OCI-LY7 (cell line): ENCODE results near the gene TTC28. TPM values are rescaled to one million over a fixed set of nuclear protein-coding genes. Genes with fewer than 3 reads are reported as not detected.
A peak's percentile ranks its signal among the peaks of the same experiment; 100 is the strongest.

ENCODE experiments used
- BruUV-seq: library from RNA; stranded (reverse); fragments of 400-500 nt; replicated peaks from 2 replicates; lab custom pipeline; 2021; lab: Mats Ljungman, UMichigan
- CTCF ChIA-PET: fragments of 300-600 bp; sonication (Branson Sonifier 250); formaldehyde crosslinking; loops from one replicate; lab custom pipeline; 2022; ENCODE audit warnings: antibody characterized with exemption; ENCODE audit not compliant: unreplicated experiment; lab: Charles Lee
- POLR2A ChIA-PET: fragments of 300-600 bp; sonication (Branson Sonifier 250); formaldehyde crosslinking; loops from one replicate; lab custom pipeline; 2022; ENCODE audit warnings: antibody characterized with exemption; lab: Charles Lee
- DNase-seq: peaks from one replicate; pipeline ENCODE4 v3.0.0-alpha.2; 2015; ENCODE audit warnings: low spot score
- H2AFZ ChIP-seq: fragments of 200-600 bp; sonication (generic), shearing (Covaris generic); 2 replicates; pipeline ENCODE4 v1.6.1; 2014; ENCODE audit warnings: mild to moderate bottlenecking, antibody characterized with exemption, low read length, moderate library complexity
- H3K27ac ChIP-seq: fragments of 200-600 bp; sonication (generic); 2 replicates; pipeline ENCODE4 v1.5.1; 2014; ENCODE audit warnings: mixed run types, low read depth, mild to moderate bottlenecking, moderate library complexity, low read length, inconsistent platforms; ENCODE audit not compliant: poor library complexity, severe bottlenecking
- H3K36me3 ChIP-seq: fragments of 200-600 bp; sonication (generic); 2 replicates; pipeline ENCODE4 v1.6.1; 2014; ENCODE audit warnings: mild to moderate bottlenecking, antibody characterized with exemption, low read length, moderate library complexity, mixed read lengths; ENCODE audit not compliant: insufficient read depth
- H3K4me1 ChIP-seq: fragments of 200-600 bp; sonication (generic); 2 replicates; pipeline ENCODE4 v1.5.1; 2014; ENCODE audit warnings: mild to moderate bottlenecking, low read length; ENCODE audit not compliant: insufficient read depth, poor library complexity, severe bottlenecking
- H3K4me2 ChIP-seq: fragments of 200-600 bp; sonication (generic); 2 replicates; pipeline ENCODE4 v1.6.1; 2014; ENCODE audit warnings: mild to moderate bottlenecking, low read length
- H3K4me3 ChIP-seq: fragments of 200-600 bp; sonication (generic); 2 replicates; pipeline ENCODE4 v1.5.1; 2014; ENCODE audit warnings: mild to moderate bottlenecking, low read depth, low read length; ENCODE audit not compliant: poor library complexity, severe bottlenecking
- H3K79me2 ChIP-seq: fragments of 200-600 bp; sonication (generic); 2 replicates; pipeline ENCODE4 v1.6.1; 2016; ENCODE audit warnings: low read depth, mild to moderate bottlenecking, low read length, moderate library complexity, mixed read lengths; ENCODE audit not compliant: insufficient read depth
- H3K9me2 ChIP-seq: fragments of 200-600 bp; sonication (generic); 2 replicates; pipeline ENCODE4 v1.6.1; 2016; ENCODE audit warnings: mild to moderate bottlenecking, low read length, mixed read lengths; ENCODE audit not compliant: insufficient read depth
- H3K9me3 ChIP-seq: fragments of 200-600 bp; sonication (generic); 2 replicates; pipeline ENCODE4 v1.6.1; 2014; ENCODE audit warnings: mild to moderate bottlenecking, mixed run types, low read length, mixed read lengths
- H4K20me1 ChIP-seq: fragments of 200-600 bp; sonication (generic); 2 replicates; pipeline ENCODE4 v1.6.1; 2014; ENCODE audit warnings: mild to moderate bottlenecking, antibody characterized with exemption, low read length, moderate library complexity, mixed read lengths; ENCODE audit not compliant: insufficient read depth
- EZH2phosphoT487 ChIP-seq: fragments of 200-600 bp; sonication (generic); IDR thresholded peaks from 2 replicates; pipeline ENCODE4 v1.6.1; 2018; ENCODE audit warnings: low read depth, borderline replicate concordance, mild to moderate bottlenecking, mixed run types, antibody characterized with exemption, low read length, moderate library complexity, mixed read lengths
- intact Hi-C: fragments of 100-400 bp; cut with micrococcal nuclease; formaldehyde crosslinking; loops from one replicate; pipeline ENCODE4 v1.10.0; 2022; ENCODE audit not compliant: unreplicated experiment
- total RNA-seq, 2 experiments: library from RNA; depleted of rRNA in 1 of 2; stranded (reverse); fragments of >200 nt in 1 of 2; shearing (Covaris generic) in 1 of 2; gene quantifications; 2 replicates each; pipeline ENCODE4 v1.2.3, GENCODE V29; 2014 to 2022
- TF ChIP-seq, protein P1 (sequence below): fragments of 200-600 bp; sonication (generic); conservative IDR thresholded peaks from 2 replicates; pipeline ENCODE4 v1.5.1; 2014; ENCODE audit warnings: mild to moderate bottlenecking, antibody characterized with exemption, low read length, moderate library complexity, mixed read lengths

Gene TTC28
- total RNA-seq, 2 experiments from 2014 or later, result under 0.01 to 0.55 TPM

DNA sequence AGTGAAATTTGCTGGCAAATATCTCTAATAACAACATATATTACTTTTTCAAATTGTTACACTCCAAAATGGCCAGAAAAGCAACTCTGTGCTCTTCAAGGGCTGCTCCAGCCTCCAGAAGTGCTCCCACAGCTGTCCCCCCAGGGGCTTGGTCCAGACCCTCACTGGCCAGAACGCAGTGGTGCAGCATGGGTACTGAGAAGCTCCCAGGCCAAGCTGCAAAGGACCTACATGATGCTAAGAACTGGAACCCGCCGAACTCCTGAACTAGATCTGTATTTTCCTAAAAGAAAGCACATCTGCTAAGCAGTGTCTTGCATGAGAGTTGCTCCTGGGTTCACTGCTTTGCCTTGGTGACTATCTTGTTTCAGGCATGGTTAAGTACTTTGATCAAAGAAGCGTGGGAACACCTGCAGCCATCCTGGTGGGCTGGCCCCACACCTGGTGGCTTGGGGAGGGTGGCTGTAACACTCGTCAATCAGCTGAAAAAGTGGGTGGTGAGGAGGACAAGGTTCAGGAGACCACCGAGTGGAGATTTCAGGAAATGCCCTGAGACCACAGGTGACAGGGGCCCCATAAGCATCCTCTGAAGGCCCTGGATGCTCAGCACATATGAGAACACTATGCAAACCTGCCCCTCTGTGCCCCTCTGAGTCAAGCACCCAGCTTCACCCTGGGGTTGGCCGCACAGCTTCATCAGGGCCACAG, 687.9 kb downstream of the TTC28 start:
- Histone ChIP-seq H3K4me2 (peak overlapping the region; percentile 84), H3K79me2 (no peaks in the 10 kb centered on the region), H2AFZ (peak overlapping the region; percentile 51; the same call in 1 of the 2 replicates), H3K9me3 (no peaks in the 10 kb centered on the region), H3K4me1 (peaks cover 85% of the 10 kb centered on the region), H4K20me1 (no peaks in the 10 kb centered on the region), H3K36me3 (no peaks in the 10 kb centered on the region), H3K9me2 (no peaks in the 10 kb centered on the region), H3K4me3 (peak overlapping the region; percentile 53), H3K27ac (peak overlapping the region; percentile 96)
- intact Hi-C loops, result loop anchor here (1.0 to 2.0 kb wide), 2 partner anchors 72 to 801 kb away; partner anchors contain the start of gene PITPNB
- no peak for TF ChIP-seq EZH2phosphoT487
- TF ChIP-seq, protein P1, sequence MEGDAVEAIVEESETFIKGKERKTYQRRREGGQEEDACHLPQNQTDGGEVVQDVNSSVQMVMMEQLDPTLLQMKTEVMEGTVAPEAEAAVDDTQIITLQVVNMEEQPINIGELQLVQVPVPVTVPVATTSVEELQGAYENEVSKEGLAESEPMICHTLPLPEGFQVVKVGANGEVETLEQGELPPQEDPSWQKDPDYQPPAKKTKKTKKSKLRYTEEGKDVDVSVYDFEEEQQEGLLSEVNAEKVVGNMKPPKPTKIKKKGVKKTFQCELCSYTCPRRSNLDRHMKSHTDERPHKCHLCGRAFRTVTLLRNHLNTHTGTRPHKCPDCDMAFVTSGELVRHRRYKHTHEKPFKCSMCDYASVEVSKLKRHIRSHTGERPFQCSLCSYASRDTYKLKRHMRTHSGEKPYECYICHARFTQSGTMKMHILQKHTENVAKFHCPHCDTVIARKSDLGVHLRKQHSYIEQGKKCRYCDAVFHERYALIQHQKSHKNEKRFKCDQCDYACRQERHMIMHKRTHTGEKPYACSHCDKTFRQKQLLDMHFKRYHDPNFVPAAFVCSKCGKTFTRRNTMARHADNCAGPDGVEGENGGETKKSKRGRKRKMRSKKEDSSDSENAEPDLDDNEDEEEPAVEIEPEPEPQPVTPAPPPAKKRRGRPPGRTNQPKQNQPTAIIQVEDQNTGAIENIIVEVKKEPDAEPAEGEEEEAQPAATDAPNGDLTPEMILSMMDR, result 0 out of 2 replicates have a peak, but pooled peaks have one; percentile 14
- no TSS peak for BruUV-seq
- ChIA-PET POLR2A (interaction anchor here (0.8 to 2.0 kb wide), 4 partner anchors 9 to 98 kb away, joined by 3 to 12 read pairs (median 6); partner anchors contain the start of gene PITPNB), CTCF (interaction anchor here (0.6 to 2.0 kb wide), 3 partner anchors 72 to 826 kb away, joined by 3 to 10 read pairs (median 4); partner anchors contain the start of gene PITPNB)
- peak; percentile 97 for DNase-seq

DNA sequence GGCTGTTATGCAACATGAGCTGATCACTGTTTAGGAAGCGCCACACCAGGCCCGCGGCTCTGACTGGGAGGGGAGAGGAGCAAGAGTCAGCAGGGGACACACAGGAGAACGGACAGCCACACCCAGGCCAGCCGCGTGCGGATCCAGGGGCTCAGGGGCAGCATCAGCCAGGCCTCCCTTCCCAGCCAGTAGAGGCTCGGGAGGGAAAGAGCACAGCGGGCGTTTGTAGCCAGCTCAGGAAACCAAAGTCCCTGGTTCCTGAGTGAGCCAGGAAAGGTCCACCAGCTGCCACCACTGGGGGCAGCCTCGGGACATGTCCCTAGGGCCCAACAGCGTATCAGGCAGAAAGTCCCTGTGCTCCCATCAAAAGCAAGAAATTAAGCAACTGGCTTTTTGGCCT, 688.8 kb downstream of the TTC28 start:
- Histone ChIP-seq H4K20me1 (no peaks in the 10 kb centered on the region), H2AFZ (peak overlapping the region; percentile 51; the same call in 1 of the 2 replicates), H3K79me2 (no peaks in the 10 kb centered on the region), H3K4me1 (peaks cover 88% of the 10 kb centered on the region), H3K9me2 (no peaks in the 10 kb centered on the region), H3K4me2 (peak overlapping the region; percentile 84), H3K36me3 (no peaks in the 10 kb centered on the region), H3K27ac (peak overlapping the region; percentile 96), H3K4me3 (peak overlapping the region; percentile 47), H3K9me3 (no peaks in the 10 kb centered on the region)
- TF ChIP-seq, protein P1, result peak; percentile 77
- TF ChIP-seq EZH2phosphoT487, result no peak
- ChIA-PET POLR2A (interaction anchor here (1.1 to 2.0 kb wide), 3 partner anchors 10 to 71 kb away, joined by 3 to 12 read pairs (median 7); partner anchors contain the start of gene PITPNB), CTCF (interaction anchor here (0.6 to 2.0 kb wide), 3 partner anchors 71 to 827 kb away, joined by 3 to 10 read pairs (median 4); partner anchors contain the start of gene PITPNB)
- DNase-seq, result peak; percentile 67
- intact Hi-C loops, result loop anchor here (2.0 kb wide), 1 partner anchor 802 kb away; no protein-coding TSS in a partner anchor
- no TSS peak for BruUV-seq
